Vagina (tissue), 2 donors: ENCODE results near the gene TMBIM1. TPM values are rescaled to one million over a fixed set of nuclear protein-coding genes. Genes with fewer than 3 reads are reported as not detected.

Experiments used
- DNase-seq, 2 donors: peaks; one replicate each; pipeline ENCODE4 v3.0.0-alpha.2; 2017; ENCODE audit errors: extremely low spot score in 2 of 2
- H3K27ac ChIP-seq: fragments of 200-600 bp; sonication (generic); one replicate; pipeline ENCODE4 v1.5.1; 2019
- H3K27me3 ChIP-seq: fragments of 200-600 bp; sonication (generic); one replicate; pipeline ENCODE4 v1.5.1; 2019
- H3K36me3 ChIP-seq, 2 donors: fragments of 200-600 bp; sonication (generic); one replicate each; pipeline ENCODE4 v1.5.1; 2017 to 2019
- H3K4me1 ChIP-seq: fragments of 200-600 bp; sonication (generic); one replicate; pipeline ENCODE4 v1.5.1; 2019
- H3K4me3 ChIP-seq, 2 donors: fragments of 200-600 bp; sonication (generic); 1 replicate in 1 of 2; 2 replicates in 1 of 2; pipeline ENCODE4 v1.5.1; 2016 to 2019
- H3K9me3 ChIP-seq: fragments of 200-600 bp; sonication (generic); one replicate; pipeline ENCODE4 v1.5.1; 2019
- POLR2A ChIP-seq, 2 donors: fragments of 450-650 bp; IDR thresholded peaks; one replicate each; pipeline ENCODE4 v1.6.1; 2017; ENCODE audit warnings: antibody characterized with exemption in 2 of 2, mild to moderate bottlenecking in 2 of 2, moderate library complexity in 2 of 2
- POLR2AphosphoS5 ChIP-seq, 2 donors: sonication (generic); formaldehyde crosslinking; IDR thresholded peaks; one replicate each; pipeline ENCODE4 v1.9.0; 2017; ENCODE audit warnings: antibody characterized with exemption in 2 of 2, mild to moderate bottlenecking in 2 of 2, low read depth in 1 of 2; ENCODE audit not compliant: insufficient read depth in 1 of 2
- intact Hi-C: fragments of 100-400 bp; cut with DNase I; formaldehyde crosslinking; loops from one replicate; pipeline ENCODE4 v1.15.1; 2023
- total RNA-seq: library from RNA; depleted of rRNA; stranded (reverse); fragments of >200 nt; gene quantifications from one replicate; pipeline ENCODE4 v1.2.3, GENCODE V29; 2016
- TF ChIP-seq, protein P1 (sequence below), 3 experiments: fragments of 450-650 bp in 2 of 3; fragments of 200-600 bp in 1 of 3; sonication (generic) in 1 of 3; IDR thresholded peaks; one replicate each; pipeline ENCODE4 v1.5.1; 2017 to 2019; ENCODE audit warnings: antibody characterized with exemption in 3 of 3, mild to moderate bottlenecking in 2 of 3, moderate library complexity in 2 of 3

TMBIM1 gene
- total RNA-seq, 1 donor from 2014 or later, result 232 TPM

DNA sequence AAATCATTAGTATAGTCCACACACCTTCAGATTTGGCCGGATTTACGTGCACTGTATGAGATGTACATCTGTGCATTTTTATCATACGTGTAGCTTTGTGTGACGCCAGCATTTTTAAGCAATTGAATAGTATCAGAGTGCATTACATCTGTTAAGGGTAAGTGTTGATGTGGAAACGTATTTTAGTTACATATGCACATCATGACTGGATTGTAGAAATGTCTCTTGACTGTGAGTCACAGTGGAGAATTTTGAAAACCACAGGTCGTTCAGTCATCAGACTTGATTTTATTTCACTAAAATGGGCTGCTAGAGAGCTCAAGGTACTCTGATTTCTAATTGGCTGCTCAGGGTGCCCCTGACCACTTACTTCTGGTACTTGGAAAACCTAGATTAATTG, 36.9 kb downstream of the TMBIM1 start:
- DNase-seq, result no peak
- H3K4me1 ChIP-seq, result peaks cover 23% of the 10 kb centered on the region
- H3K27me3 ChIP-seq, result no peaks in the 10 kb centered on the region
- no peaks in the 10 kb centered on the region for H3K9me3 ChIP-seq
- intact Hi-C loops, result loop anchor here (10.0 kb wide), 1 partner anchor 71 kb away; no protein-coding TSS in a partner anchor
- peaks cover 0 to 54% of the 10 kb centered on the region in 2 donors for H3K36me3 ChIP-seq
- no peak overlapping the region for H3K27ac ChIP-seq
- no peak overlapping the region for H3K4me3 ChIP-seq
- TF ChIP-seq POLR2A (IDR thresholded peaks at IDR 0.05), result no peak
- no peak for TF ChIP-seq POLR2AphosphoS5 (IDR thresholded peaks at IDR 0.05; ENCODE audit: insufficient read depth in 1 of 2, low read depth in 1 of 2)
- TF ChIP-seq, protein P1, sequence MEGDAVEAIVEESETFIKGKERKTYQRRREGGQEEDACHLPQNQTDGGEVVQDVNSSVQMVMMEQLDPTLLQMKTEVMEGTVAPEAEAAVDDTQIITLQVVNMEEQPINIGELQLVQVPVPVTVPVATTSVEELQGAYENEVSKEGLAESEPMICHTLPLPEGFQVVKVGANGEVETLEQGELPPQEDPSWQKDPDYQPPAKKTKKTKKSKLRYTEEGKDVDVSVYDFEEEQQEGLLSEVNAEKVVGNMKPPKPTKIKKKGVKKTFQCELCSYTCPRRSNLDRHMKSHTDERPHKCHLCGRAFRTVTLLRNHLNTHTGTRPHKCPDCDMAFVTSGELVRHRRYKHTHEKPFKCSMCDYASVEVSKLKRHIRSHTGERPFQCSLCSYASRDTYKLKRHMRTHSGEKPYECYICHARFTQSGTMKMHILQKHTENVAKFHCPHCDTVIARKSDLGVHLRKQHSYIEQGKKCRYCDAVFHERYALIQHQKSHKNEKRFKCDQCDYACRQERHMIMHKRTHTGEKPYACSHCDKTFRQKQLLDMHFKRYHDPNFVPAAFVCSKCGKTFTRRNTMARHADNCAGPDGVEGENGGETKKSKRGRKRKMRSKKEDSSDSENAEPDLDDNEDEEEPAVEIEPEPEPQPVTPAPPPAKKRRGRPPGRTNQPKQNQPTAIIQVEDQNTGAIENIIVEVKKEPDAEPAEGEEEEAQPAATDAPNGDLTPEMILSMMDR (IDR thresholded peaks at IDR 0.05), result no peak

DNA sequence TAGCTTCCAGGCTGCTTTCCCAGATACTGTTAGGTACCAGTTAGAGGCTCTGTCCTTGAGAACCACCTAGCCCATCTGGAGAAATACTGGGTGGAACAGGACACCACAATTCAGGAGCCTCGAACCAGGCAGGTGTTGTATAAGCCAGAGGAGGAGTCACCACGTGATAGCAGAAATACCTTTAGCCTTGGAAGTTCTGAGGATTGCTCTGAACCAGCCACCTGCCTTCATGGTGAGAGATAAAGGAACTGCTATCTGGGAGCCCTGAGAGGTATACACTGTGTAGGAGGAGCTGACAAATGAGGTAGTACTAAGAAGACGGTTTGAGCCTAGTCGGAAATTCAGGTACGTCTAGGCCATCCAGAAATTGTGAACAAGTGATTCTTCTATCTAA, 39.1 kb downstream of the TMBIM1 start:
- peaks cover 2% of the 10 kb centered on the region for H3K4me1 ChIP-seq
- H3K4me3 ChIP-seq, result no peak overlapping the region
- TF ChIP-seq POLR2AphosphoS5 (IDR thresholded peaks at IDR 0.05; ENCODE audit: insufficient read depth in 1 of 2, low read depth in 1 of 2) (no peak), POLR2A (IDR thresholded peaks at IDR 0.05) (no peak)
- TF ChIP-seq, protein P1 (IDR thresholded peaks at IDR 0.05), result no peak
- DNase-seq, result no peak
- intact Hi-C loops, result loop anchor here (10.0 kb wide), 1 partner anchor 68 kb away; no protein-coding TSS in a partner anchor
- no peaks in the 10 kb centered on the region for H3K27me3 ChIP-seq
- peaks cover 4 to 76% of the 10 kb centered on the region in 2 donors for H3K36me3 ChIP-seq
- H3K9me3 ChIP-seq, result no peaks in the 10 kb centered on the region
- no peak overlapping the region for H3K27ac ChIP-seq

DNA sequence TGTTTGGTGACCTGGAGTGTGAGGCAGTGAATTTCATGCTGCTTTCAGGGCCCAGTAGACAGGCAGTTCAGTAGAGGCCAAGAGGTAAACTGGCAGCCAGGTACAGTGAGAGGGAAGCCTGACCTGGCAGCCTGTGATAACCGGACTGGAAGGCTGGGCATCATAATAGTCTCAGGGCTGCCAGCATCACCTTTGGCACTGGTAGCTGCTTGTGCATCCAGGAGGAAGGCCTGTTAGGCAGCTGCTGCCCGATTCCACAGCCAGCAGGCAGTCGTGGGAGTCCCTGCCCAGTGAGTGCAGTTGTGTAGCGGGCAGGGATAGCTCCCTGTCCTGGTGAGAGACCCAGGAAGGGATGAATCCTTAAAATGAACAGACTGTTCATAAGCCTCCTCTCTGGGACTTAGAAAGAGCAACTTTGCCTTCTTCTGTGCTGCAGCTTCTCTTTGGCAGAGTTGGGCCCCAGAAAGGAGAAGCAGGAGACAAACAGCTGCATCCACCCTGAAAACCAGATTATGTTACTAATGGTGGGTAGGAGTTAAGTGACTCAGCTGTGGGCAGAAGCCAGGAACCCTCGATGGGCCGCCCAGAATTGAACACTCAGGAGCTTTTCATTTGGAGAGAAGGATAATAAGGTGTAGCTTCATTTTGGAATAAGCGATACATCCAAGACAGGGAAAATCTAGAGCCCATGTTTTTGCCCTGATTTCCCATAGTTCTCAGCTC, 39.6 kb downstream of the TMBIM1 start:
- H3K27ac ChIP-seq, result no peak overlapping the region

DNA sequence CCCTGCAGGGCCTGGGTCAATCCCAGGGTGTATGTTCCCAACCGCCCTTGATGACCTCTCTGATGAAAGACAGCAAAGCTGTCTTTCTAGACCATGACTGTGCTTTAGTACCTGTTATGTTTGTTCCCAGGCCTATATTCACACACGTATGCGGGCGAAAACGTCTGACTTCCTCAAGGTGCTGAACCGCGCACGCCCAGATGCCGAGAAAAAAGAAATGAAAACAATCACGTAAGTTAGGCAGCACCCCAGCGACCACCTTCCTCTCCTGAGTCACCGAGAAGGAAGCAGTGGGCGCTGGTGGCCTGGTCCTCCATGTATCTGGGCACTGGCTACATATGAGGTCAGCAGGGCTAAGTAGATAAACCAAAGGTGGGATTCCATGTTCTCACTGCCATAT, 42.6 kb downstream of the TMBIM1 start:
- H3K36me3 ChIP-seq, result peaks cover 4 to 94% of the 10 kb centered on the region in 2 donors
- DNase-seq, result no peak

More for the DNA sequence above, 39.6 kb downstream of the TMBIM1 start:
- Histone ChIP-seq H3K36me3 (peaks cover 4 to 82% of the 10 kb centered on the region in 2 donors), H3K4me1 (no peaks in the 10 kb centered on the region), H3K27me3 (no peaks in the 10 kb centered on the region), H3K4me3 (no peak overlapping the region), H3K9me3 (no peaks in the 10 kb centered on the region)
- DNase-seq, result no peak
- intact Hi-C loops, result loop anchor here (10.0 kb wide), 1 partner anchor 68 kb away; no protein-coding TSS in a partner anchor
- TF ChIP-seq POLR2AphosphoS5 (IDR thresholded peaks at IDR 0.05; ENCODE audit: insufficient read depth in 1 of 2, low read depth in 1 of 2) (no peak), POLR2A (IDR thresholded peaks at IDR 0.05) (no peak)
- TF ChIP-seq, protein P1 (IDR thresholded peaks at IDR 0.05), result no peak

More for the DNA sequence above, 42.6 kb downstream of the TMBIM1 start:
- Histone ChIP-seq H3K9me3 (no peaks in the 10 kb centered on the region), H3K27ac (no peak overlapping the region), H3K4me1 (no peaks in the 10 kb centered on the region), H3K4me3 (no peak overlapping the region), H3K27me3 (no peaks in the 10 kb centered on the region)
- intact Hi-C loops, result loop anchor here (10.0 kb wide), 1 partner anchor 65 kb away; no protein-coding TSS in a partner anchor
- TF ChIP-seq, protein P1 (IDR thresholded peaks at IDR 0.05), result no peak
- no peak for TF ChIP-seq POLR2A (IDR thresholded peaks at IDR 0.05)
- TF ChIP-seq POLR2AphosphoS5 (IDR thresholded peaks at IDR 0.05; ENCODE audit: insufficient read depth in 1 of 2, low read depth in 1 of 2), result no peak
